Islet of Langerhans (tissue), 1 donor: ENCODE results near the gene PARP1.

ENCODE experiments used
- FAIRE-seq: peaks from one replicate; lab custom pipeline; 2011; peaks lifted over from hg19 to GRCh38; lab: Jason Lieb, UNC

Gene PARP1

GRCh38 chr1:226373376-226373775, 34.5 kb downstream of the PARP1 start:
- no peak for FAIRE-seq

- no peak for FAIRE-seq
Measured at GRCh38 chr1:226372885-226373284, 35.0 kb downstream of the PARP1 start.

- no peak for FAIRE-seq
Measured at GRCh38 chr1:226371866-226372490, 35.9 kb downstream of the PARP1 start.

GRCh38 chr1:226371027-226371694, 36.7 kb downstream of the PARP1 start:
- no peak for FAIRE-seq

GRCh38 chr1:226370144-226370923, 37.6 kb downstream of the PARP1 start:
- FAIRE-seq = no peak

- FAIRE-seq = no peak
Measured at GRCh38 chr1:226369110-226369509, 38.8 kb downstream of the PARP1 start.

- FAIRE-seq = no peak
Measured at GRCh38 chr1:226366290-226366689, 41.6 kb downstream of the PARP1 start.

- no peak for FAIRE-seq
Measured at GRCh38 chr1:226365831-226366231, 42.1 kb downstream of the PARP1 start.

- no peak for FAIRE-seq
Measured at GRCh38 chr1:226364901-226365565, 42.9 kb downstream of the PARP1 start.

- FAIRE-seq = no peak
Measured at GRCh38 chr1:226364514-226364899, 43.4 kb downstream of the PARP1 start.

- no peak for FAIRE-seq
Measured at GRCh38 chr1:226363801-226364513, 43.9 kb downstream of the PARP1 start.

GRCh38 chr1:226362891-226363447, 44.9 kb downstream of the PARP1 start:
- no peak for FAIRE-seq

- FAIRE-seq = no peak
Measured at GRCh38 chr1:226362361-226362760, 45.5 kb downstream of the PARP1 start.

GRCh38 chr1:226360106-226360746, 47.7 kb downstream of the PARP1 start:
- no peak for FAIRE-seq

- FAIRE-seq = no peak
Measured at GRCh38 chr1:226357416-226357815, 50.5 kb downstream of the PARP1 start.

- no peak for FAIRE-seq
Measured at GRCh38 chr1:226355669-226356551, 52.0 kb downstream of the PARP1 start.

GRCh38 chr1:226355016-226355415, 52.9 kb downstream of the PARP1 start:
- FAIRE-seq = no peak

GRCh38 chr1:226353698-226354525, 54.0 kb downstream of the PARP1 start:
- no peak for FAIRE-seq

GRCh38 chr1:226351709-226352108, 56.2 kb downstream of the PARP1 start:
- no peak for FAIRE-seq

- no peak for FAIRE-seq
Measured at GRCh38 chr1:226350519-226350865, 57.4 kb downstream of the PARP1 start.
